MM.1S (cell line): ENCODE data around the gene CREM.

Source experiments
- DNase-seq: peaks from one replicate; pipeline ENCODE4 v3.0.0-alpha.2; 2015
- H2AFZ ChIP-seq: fragments of 300-600 bp; sonication (generic); 2 replicates; pipeline ENCODE4 v1.6.0; 2016; ENCODE audit warnings: antibody characterized with exemption, low read length
- H3F3A ChIP-seq: fragments of 300-600 bp; sonication (generic); 2 replicates; pipeline ENCODE4 v1.6.1; 2016; ENCODE audit warnings: mild to moderate bottlenecking, antibody characterized with exemption, low read length, moderate library complexity, mixed read lengths; ENCODE audit not compliant: insufficient read depth
- H3K27ac ChIP-seq: fragments of 300-600 bp; sonication (generic); 2 replicates; pipeline ENCODE4 v1.5.1; 2016; ENCODE audit warnings: mild to moderate bottlenecking, low read length
- H3K27me3 ChIP-seq: fragments of 300-600 bp; sonication (generic); replicated peaks from 2 replicates; pipeline ENCODE4 v1.6.0; 2016; ENCODE audit warnings: low read length; ENCODE audit not compliant: insufficient read depth
- H3K36me3 ChIP-seq: fragments of 300-600 bp; sonication (generic); replicated peaks from 2 replicates; pipeline ENCODE4 v1.6.1; 2016; ENCODE audit warnings: mild to moderate bottlenecking, low read length, mixed read lengths; ENCODE audit not compliant: insufficient read depth
- H3K4me1 ChIP-seq: fragments of 300-600 bp; sonication (generic); 2 replicates; pipeline ENCODE4 v1.6.1; 2016; ENCODE audit warnings: low read length, mixed read lengths
- H3K4me2 ChIP-seq: fragments of 300-600 bp; sonication (generic); 2 replicates; pipeline ENCODE4 v1.6.0; 2016; ENCODE audit warnings: low read depth, low read length
- H3K4me3 ChIP-seq: fragments of 300-600 bp; sonication (generic); 2 replicates; pipeline ENCODE4 v1.5.1; 2016; ENCODE audit warnings: low read length, mixed read lengths
- H3K79me2 ChIP-seq: fragments of 300-600 bp; sonication (generic); 2 replicates; pipeline ENCODE4 v1.6.1; 2016; ENCODE audit warnings: mixed run types, low read length, mixed read lengths
- H3K9ac ChIP-seq: fragments of 300-600 bp; sonication (generic); 2 replicates; pipeline ENCODE4 v1.6.1; 2016; ENCODE audit warnings: low read length, mixed read lengths
- H3K9me2 ChIP-seq: fragments of 300-600 bp; sonication (generic); replicated peaks from 2 replicates; pipeline ENCODE4 v1.6.1; 2016; ENCODE audit warnings: mild to moderate bottlenecking, low read length, mixed read lengths; ENCODE audit not compliant: insufficient read depth
- H3K9me3 ChIP-seq: fragments of 300-600 bp; sonication (generic); replicated peaks from 2 replicates; pipeline ENCODE4 v1.6.1; 2016; ENCODE audit warnings: mild to moderate bottlenecking, low read length, mixed read lengths; ENCODE audit not compliant: insufficient read depth
- H4K20me1 ChIP-seq: fragments of 300-600 bp; sonication (generic); 2 replicates; pipeline ENCODE4 v1.6.1; 2016; ENCODE audit warnings: mild to moderate bottlenecking, low read length, moderate library complexity, mixed read lengths; ENCODE audit not compliant: insufficient read depth
- EZH2 ChIP-seq: fragments of 300-600 bp; sonication (generic); optimal IDR thresholded peaks from 2 replicates; pipeline ENCODE3; 2017; ENCODE audit warnings: low read depth, mild to moderate bottlenecking, antibody characterized with exemption, low read length, mixed read lengths
- EZH2phosphoT487 ChIP-seq: fragments of 300-600 bp; sonication (generic); IDR thresholded peaks from 2 replicates; pipeline ENCODE4 v1.6.1; 2018; ENCODE audit warnings: antibody characterized with exemption, low read length
- TF ChIP-seq, protein P1 (sequence below): fragments of 300-600 bp; sonication (generic); IDR thresholded peaks from 2 replicates; pipeline ENCODE4 v1.5.1; 2016; ENCODE audit warnings: antibody characterized with exemption, low read length, mixed read lengths

Gene CREM

DNA sequence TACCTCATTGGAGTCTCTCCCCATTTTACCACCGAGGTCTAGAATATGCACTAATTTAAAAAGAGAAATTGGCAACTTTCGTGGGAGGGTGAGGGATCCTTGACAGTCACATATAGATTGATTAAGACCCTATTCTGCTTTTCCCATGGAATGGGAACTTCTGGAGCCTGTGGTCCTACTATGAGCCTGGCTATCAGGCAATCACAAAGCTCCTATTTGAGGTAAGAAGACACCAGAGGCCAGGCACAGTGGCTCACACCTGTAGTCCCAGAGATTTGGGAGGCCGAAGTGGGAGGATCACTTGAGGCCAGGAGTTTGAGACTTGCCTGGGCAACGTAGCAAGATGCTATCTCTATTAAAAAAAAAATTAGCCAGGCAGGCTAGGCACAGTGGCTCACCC lies 105.0 kb downstream of the CREM start:
- no peaks in the 10 kb centered on the region for H3F3A ChIP-seq
- H3K27ac ChIP-seq = no peak overlapping the region
- no peak overlapping the region for H3K4me3 ChIP-seq
- no peaks in the 10 kb centered on the region for H3K36me3 ChIP-seq
- H3K27me3 ChIP-seq = no peaks in the 10 kb centered on the region
- no peaks in the 10 kb centered on the region for H3K79me2 ChIP-seq
- H3K4me1 ChIP-seq = no peaks in the 10 kb centered on the region
- no peak for DNase-seq
- H2AFZ ChIP-seq = no peak overlapping the region
- H4K20me1 ChIP-seq = no peaks in the 10 kb centered on the region
- no peaks in the 10 kb centered on the region for H3K9me3 ChIP-seq
- H3K9me2 ChIP-seq = no peaks in the 10 kb centered on the region
- H3K4me2 ChIP-seq = no peak overlapping the region
- TF ChIP-seq, protein P1, sequence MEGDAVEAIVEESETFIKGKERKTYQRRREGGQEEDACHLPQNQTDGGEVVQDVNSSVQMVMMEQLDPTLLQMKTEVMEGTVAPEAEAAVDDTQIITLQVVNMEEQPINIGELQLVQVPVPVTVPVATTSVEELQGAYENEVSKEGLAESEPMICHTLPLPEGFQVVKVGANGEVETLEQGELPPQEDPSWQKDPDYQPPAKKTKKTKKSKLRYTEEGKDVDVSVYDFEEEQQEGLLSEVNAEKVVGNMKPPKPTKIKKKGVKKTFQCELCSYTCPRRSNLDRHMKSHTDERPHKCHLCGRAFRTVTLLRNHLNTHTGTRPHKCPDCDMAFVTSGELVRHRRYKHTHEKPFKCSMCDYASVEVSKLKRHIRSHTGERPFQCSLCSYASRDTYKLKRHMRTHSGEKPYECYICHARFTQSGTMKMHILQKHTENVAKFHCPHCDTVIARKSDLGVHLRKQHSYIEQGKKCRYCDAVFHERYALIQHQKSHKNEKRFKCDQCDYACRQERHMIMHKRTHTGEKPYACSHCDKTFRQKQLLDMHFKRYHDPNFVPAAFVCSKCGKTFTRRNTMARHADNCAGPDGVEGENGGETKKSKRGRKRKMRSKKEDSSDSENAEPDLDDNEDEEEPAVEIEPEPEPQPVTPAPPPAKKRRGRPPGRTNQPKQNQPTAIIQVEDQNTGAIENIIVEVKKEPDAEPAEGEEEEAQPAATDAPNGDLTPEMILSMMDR = no peak
- TF ChIP-seq EZH2phosphoT487 (no peak), EZH2 (no peak)
- H3K9ac ChIP-seq = no peak overlapping the region

DNA sequence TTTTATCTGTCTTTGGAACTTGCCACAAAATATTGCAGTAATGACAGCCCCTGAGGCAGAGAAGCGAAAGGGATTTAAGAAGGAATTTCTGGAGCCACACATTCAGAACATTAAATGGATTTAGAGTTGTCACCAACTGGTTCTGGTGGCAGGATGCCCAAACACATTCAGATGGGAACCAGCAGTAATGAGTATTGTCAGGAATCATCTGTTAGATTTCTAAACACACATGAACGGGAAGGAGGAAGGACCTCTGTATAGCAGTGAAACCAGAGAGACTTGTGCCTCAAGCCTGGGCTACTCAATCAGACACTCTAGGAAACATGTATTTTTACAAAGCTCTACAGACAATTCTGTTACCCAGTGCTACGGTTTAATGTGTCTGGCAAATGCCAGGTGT lies 105.9 kb downstream of the CREM start:
- H2AFZ ChIP-seq = no peak overlapping the region
- no peaks in the 10 kb centered on the region for H3K79me2 ChIP-seq
- TF ChIP-seq EZH2 (no peak), EZH2phosphoT487 (no peak)
- TF ChIP-seq, protein P1 = no peak
- DNase-seq = no peak
- no peak overlapping the region for H3K9ac ChIP-seq
- H3K9me3 ChIP-seq = no peaks in the 10 kb centered on the region
- no peaks in the 10 kb centered on the region for H3K4me1 ChIP-seq
- no peak overlapping the region for H3K4me2 ChIP-seq
- H3K36me3 ChIP-seq = no peaks in the 10 kb centered on the region
- no peak overlapping the region for H3K27ac ChIP-seq
- H4K20me1 ChIP-seq = no peaks in the 10 kb centered on the region
- H3K27me3 ChIP-seq = no peaks in the 10 kb centered on the region
- H3K9me2 ChIP-seq = no peaks in the 10 kb centered on the region
- no peak overlapping the region for H3K4me3 ChIP-seq
- no peaks in the 10 kb centered on the region for H3F3A ChIP-seq

DNA sequence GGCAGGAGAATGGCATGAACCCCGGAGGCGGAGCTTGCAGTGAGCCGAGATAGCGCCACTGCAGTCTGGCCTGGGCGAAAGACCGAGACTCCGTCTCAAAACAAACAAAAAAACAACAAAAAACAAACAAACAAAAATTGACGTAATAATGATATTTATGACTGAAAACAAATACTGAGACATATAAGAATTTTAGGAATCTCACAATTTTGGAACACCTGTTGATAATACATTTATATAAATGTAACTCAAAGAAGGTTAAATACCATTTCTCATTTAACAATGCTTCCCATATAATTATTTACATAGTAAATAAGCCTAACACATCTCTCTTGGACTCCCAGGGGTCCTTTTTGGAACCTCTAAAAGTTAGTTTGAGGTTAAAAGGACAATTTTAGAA lies 107.4 kb downstream of the CREM start:
- Histone ChIP-seq H3K4me3 (no peak overlapping the region), H3K9ac (no peak overlapping the region), H3K9me2 (no peaks in the 10 kb centered on the region), H3K4me1 (no peaks in the 10 kb centered on the region), H4K20me1 (no peaks in the 10 kb centered on the region), H3K9me3 (no peaks in the 10 kb centered on the region), H3K27me3 (no peaks in the 10 kb centered on the region), H3K27ac (no peak overlapping the region), H3F3A (no peaks in the 10 kb centered on the region), H3K4me2 (no peak overlapping the region), H3K36me3 (no peaks in the 10 kb centered on the region), H2AFZ (no peak overlapping the region), H3K79me2 (no peaks in the 10 kb centered on the region)
- no peak for DNase-seq
- TF ChIP-seq EZH2phosphoT487 = no peak
- TF ChIP-seq, protein P1 = no peak
- TF ChIP-seq EZH2 = no peak
